Measurements from ENCODE around the gene POLA2. TPM values are rescaled to one million over a fixed set of nuclear protein-coding genes. Genes with fewer than 3 reads are reported as not detected.

POLA2 gene
- total RNA-seq, 1 experiment from 2014 or later = 37.7 TPM

GRCh38 chr11:65304613-65305012 lies 42.9 kb downstream of the POLA2 start:
- no peak overlapping the region for H3K4me3 Mint-ChIP-seq
- H4K91ac ChIP-seq (ENCODE audit: insufficient read length, low read depth, low read length) = no peak overlapping the region
- no peaks in the 10 kb centered on the region for H3K79me1 ChIP-seq (ENCODE audit: insufficient read depth, low read depth, low read length, poor library complexity, severe bottlenecking)
- no peak overlapping the region for H2AFZ ChIP-seq (ENCODE audit: low read length)
- H2BK5ac ChIP-seq (ENCODE audit: insufficient read length, low read length) = no peak overlapping the region
- H3K27me3 ChIP-seq (ENCODE audit: insufficient read depth, low read length) = no peaks in the 10 kb centered on the region; the same call in 1 of the 2 replicates
- no peak overlapping the region for H4K8ac ChIP-seq (replicated peaks; ENCODE audit: insufficient read length, low read depth, low read length)
- H3K27ac ChIP-seq (ENCODE audit: insufficient read length, low read depth, low read length) = no peak overlapping the region
- no peak overlapping the region for H2BK12ac ChIP-seq (ENCODE audit: insufficient read length, low read depth, low read length)
- H3K18ac ChIP-seq (ENCODE audit: insufficient read length, low read depth, low read length) = no peak overlapping the region
- H3K9me3 ChIP-seq (ENCODE audit: control insufficient read depth, low read depth, low read length) = no peaks in the 10 kb centered on the region
- no peak overlapping the region for H3K9ac ChIP-seq (ENCODE audit: extremely low read depth, insufficient read length, low read length)
- no peaks in the 10 kb centered on the region for H3K9me3 Mint-ChIP-seq
- no peak overlapping the region for H4K5ac ChIP-seq (ENCODE audit: insufficient read length, low read depth, low read length)
- peaks cover 15 to 29% (median 27%) of the 10 kb centered on the region in 3 experiments; a peak in 6 of 7 replicates for H3K36me3 Mint-ChIP-seq (ENCODE audit: insufficient read depth in 1 of 3, low read depth in 3 of 3)
- DNase-seq = no peak
- no peaks in the 10 kb centered on the region for H4K20me1 ChIP-seq (ENCODE audit: control insufficient read depth, insufficient read depth, insufficient read length)
- no CpG with 5 or more reads among the region's 7 CpGs for WGBS (ENCODE audit: extremely low coverage, insufficient read length, low lambda C conversion rate)
- H3K23ac ChIP-seq (ENCODE audit: insufficient read length, low read depth, low read length) = no peak overlapping the region
- H2AK5ac ChIP-seq (ENCODE audit: insufficient read length, low read length) = no peak overlapping the region
- no peak overlapping the region for H3K4me2 ChIP-seq (ENCODE audit: insufficient read depth, insufficient read length, low read length)
- H3K27me3 Mint-ChIP-seq (ENCODE audit: low read depth) = peaks cover 16% of the 10 kb centered on the region
- H2BK20ac ChIP-seq (ENCODE audit: low read depth, low read length, poor library complexity, severe bottlenecking) = no peak overlapping the region
- H2BK120ac ChIP-seq (ENCODE audit: low read depth, low read length, poor library complexity, severe bottlenecking) = no peak overlapping the region
- no peak overlapping the region for H3K27ac Mint-ChIP-seq
- H2BK15ac ChIP-seq (ENCODE audit: low read depth, low read length) = no peak overlapping the region
- H3K14ac ChIP-seq (ENCODE audit: insufficient read depth, low read length) = no peak overlapping the region
- no peaks in the 10 kb centered on the region for H3K79me2 ChIP-seq (ENCODE audit: insufficient read depth, low read length)
- H3K23me2 ChIP-seq (ENCODE audit: insufficient read length, low read depth, low read length, poor library complexity, severe bottlenecking) = no peaks in the 10 kb centered on the region
- H3K4me1 ChIP-seq (ENCODE audit: insufficient read depth, low read length) = no peaks in the 10 kb centered on the region
- H3K4me1 Mint-ChIP-seq = peaks cover 13 to 21% of the 10 kb centered on the region in 2 experiments
- no peak overlapping the region for H3T11ph ChIP-seq (ENCODE audit: low read length)
- no peak overlapping the region for H3K56ac ChIP-seq (ENCODE audit: insufficient read length, low read depth, low read length)
- TF ChIP-seq, protein P1, sequence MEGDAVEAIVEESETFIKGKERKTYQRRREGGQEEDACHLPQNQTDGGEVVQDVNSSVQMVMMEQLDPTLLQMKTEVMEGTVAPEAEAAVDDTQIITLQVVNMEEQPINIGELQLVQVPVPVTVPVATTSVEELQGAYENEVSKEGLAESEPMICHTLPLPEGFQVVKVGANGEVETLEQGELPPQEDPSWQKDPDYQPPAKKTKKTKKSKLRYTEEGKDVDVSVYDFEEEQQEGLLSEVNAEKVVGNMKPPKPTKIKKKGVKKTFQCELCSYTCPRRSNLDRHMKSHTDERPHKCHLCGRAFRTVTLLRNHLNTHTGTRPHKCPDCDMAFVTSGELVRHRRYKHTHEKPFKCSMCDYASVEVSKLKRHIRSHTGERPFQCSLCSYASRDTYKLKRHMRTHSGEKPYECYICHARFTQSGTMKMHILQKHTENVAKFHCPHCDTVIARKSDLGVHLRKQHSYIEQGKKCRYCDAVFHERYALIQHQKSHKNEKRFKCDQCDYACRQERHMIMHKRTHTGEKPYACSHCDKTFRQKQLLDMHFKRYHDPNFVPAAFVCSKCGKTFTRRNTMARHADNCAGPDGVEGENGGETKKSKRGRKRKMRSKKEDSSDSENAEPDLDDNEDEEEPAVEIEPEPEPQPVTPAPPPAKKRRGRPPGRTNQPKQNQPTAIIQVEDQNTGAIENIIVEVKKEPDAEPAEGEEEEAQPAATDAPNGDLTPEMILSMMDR (conservative IDR thresholded peaks at IDR 0.05) = no peak
- H3K4ac ChIP-seq (ENCODE audit: low read depth, low read length) = no peak overlapping the region

Data from H9 (cell line).